Liver (tissue), 9 donors: ENCODE measurements around the gene TMEM184A. TPM values are rescaled to one million over a fixed set of nuclear protein-coding genes. Genes with fewer than 3 reads are reported as not detected.

Experiments used
- DNase-seq: peaks from one replicate; pipeline ENCODE4 v3.0.0-alpha.2; 2017; ENCODE audit warnings: low spot score
- H3K27ac ChIP-seq, 2 donors: one replicate each; pipeline ENCODE4 v1.7.0; 2013; ENCODE audit warnings: inconsistent platforms in 2 of 2, low read length in 2 of 2, control low read depth in 1 of 2, low read depth in 1 of 2, mild to moderate bottlenecking in 1 of 2
- H3K27me3 ChIP-seq, 4 donors: one replicate each; pipeline versions ENCODE4 v1.6.1 to v1.7.0; 2013; ENCODE audit warnings: low read length in 3 of 4, inconsistent platforms in 1 of 4, mild to moderate bottlenecking in 1 of 4, moderate library complexity in 1 of 4; ENCODE audit not compliant: control insufficient read depth in 4 of 4, insufficient read depth in 4 of 4
- H3K36me3 ChIP-seq, 4 donors: one replicate each; pipeline versions ENCODE4 v1.6.1 to v1.7.0; 2013; ENCODE audit warnings: low read length in 3 of 4, mild to moderate bottlenecking in 3 of 4, low read depth in 1 of 4, moderate library complexity in 1 of 4; ENCODE audit not compliant: control insufficient read depth in 4 of 4, insufficient read depth in 3 of 4
- H3K4me1 ChIP-seq, 4 donors: one replicate each; pipeline versions ENCODE4 v1.6.1 to v1.7.0; 2013; ENCODE audit warnings: low read length in 3 of 4, mild to moderate bottlenecking in 3 of 4, moderate library complexity in 1 of 4; ENCODE audit not compliant: control insufficient read depth in 4 of 4, insufficient read depth in 4 of 4
- H3K4me3 ChIP-seq, 3 donors: one replicate each; pipeline versions ENCODE4 v1.6.1 to v1.7.0; 2013; ENCODE audit warnings: low read length in 3 of 3, control low read depth in 1 of 3, low read depth in 1 of 3, mild to moderate bottlenecking in 1 of 3
- H3K9ac ChIP-seq, 2 donors: one replicate each; pipeline ENCODE4 v1.7.0; 2013; ENCODE audit warnings: low read length in 2 of 2, mild to moderate bottlenecking in 2 of 2, moderate library complexity in 2 of 2, control low read depth in 1 of 2, low read depth in 1 of 2
- H3K9me3 ChIP-seq, 4 donors: one replicate each; pipeline versions ENCODE4 v1.6.1 to v1.7.0; 2013; ENCODE audit warnings: low read length in 3 of 4; ENCODE audit not compliant: control insufficient read depth in 4 of 4
- ATF3 ChIP-seq: IDR thresholded peaks from 2 replicates; pipeline ENCODE4 v1.6.1; 2016; ENCODE audit warnings: antibody characterized with exemption
- CTCF ChIP-seq: fragments of 150-350 bp; IDR thresholded peaks from 2 replicates; pipeline ENCODE4 v1.5.1; 2017; ENCODE audit warnings: improper control_type of control experiment, low read depth, low read length; ENCODE audit not compliant: missing input control
- EGR1 ChIP-seq, 2 donors: IDR thresholded peaks; 2 replicates each; pipeline ENCODE4 v1.6.1; 2016 to 2018; ENCODE audit warnings: antibody characterized with exemption in 2 of 2, low read depth in 2 of 2
- FOXA1 ChIP-seq: IDR thresholded peaks from 2 replicates; pipeline ENCODE4 v1.6.1; 2016; ENCODE audit warnings: antibody characterized with exemption
- FOXA2 ChIP-seq: IDR thresholded peaks from 2 replicates; pipeline ENCODE4 v1.6.1; 2016; ENCODE audit warnings: antibody characterized with exemption
- GABPA ChIP-seq, 2 donors: IDR thresholded peaks in 1 of 2; conservative IDR thresholded peaks in 1 of 2; 2 replicates each; pipeline ENCODE4 v1.6.1; 2016; ENCODE audit warnings: antibody characterized with exemption in 2 of 2, mild to moderate bottlenecking in 1 of 2, moderate library complexity in 1 of 2
- HNF4A ChIP-seq, 2 donors: conservative IDR thresholded peaks; 2 replicates each; pipeline ENCODE4 v1.6.1; 2016; ENCODE audit warnings: antibody characterized with exemption in 2 of 2, mild to moderate bottlenecking in 2 of 2
- HNF4G ChIP-seq: IDR thresholded peaks from 2 replicates; pipeline ENCODE4 v1.6.1; 2016; ENCODE audit warnings: antibody characterized with exemption
- JUND ChIP-seq, 2 donors: IDR thresholded peaks; 2 replicates each; pipeline ENCODE4 v1.6.1; 2016; ENCODE audit warnings: antibody characterized with exemption in 2 of 2
- MAX ChIP-seq: IDR thresholded peaks from 2 replicates; pipeline ENCODE4 v1.6.1; 2016; ENCODE audit warnings: antibody characterized with exemption
- NR2F2 ChIP-seq: IDR thresholded peaks from 2 replicates; pipeline ENCODE4 v1.6.1; 2016; ENCODE audit warnings: antibody characterized with exemption
- RAD21 ChIP-seq, 2 donors: IDR thresholded peaks; 2 replicates each; pipeline ENCODE4 v1.6.1; 2016; ENCODE audit warnings: antibody characterized with exemption in 2 of 2, mild to moderate bottlenecking in 2 of 2
- REST ChIP-seq: IDR thresholded peaks from 2 replicates; pipeline ENCODE4 v1.6.1; 2016; ENCODE audit warnings: antibody characterized with exemption, mild to moderate bottlenecking
- RXRA ChIP-seq, 2 donors: IDR thresholded peaks; 2 replicates each; pipeline ENCODE4 v1.6.1; 2017 to 2018; ENCODE audit warnings: antibody characterized with exemption in 2 of 2, mild to moderate bottlenecking in 1 of 2
- SP1 ChIP-seq: IDR thresholded peaks from 2 replicates; pipeline ENCODE4 v1.6.1; 2018; ENCODE audit warnings: antibody characterized with exemption, mild to moderate bottlenecking
- TAF1 ChIP-seq: conservative IDR thresholded peaks from 2 replicates; pipeline ENCODE4 v1.6.1; 2016; ENCODE audit warnings: antibody characterized with exemption, mild to moderate bottlenecking
- YY1 ChIP-seq: IDR thresholded peaks from 2 replicates; pipeline ENCODE4 v1.6.1; 2016; ENCODE audit warnings: antibody characterized with exemption, mild to moderate bottlenecking
- ZBTB33 ChIP-seq: IDR thresholded peaks from 2 replicates; pipeline ENCODE4 v1.6.1; 2016; ENCODE audit warnings: antibody characterized with exemption
- WGBS: extraction: QIAGEN DNeasy Blood & Tissue Kit; methylation state at CpG from one replicate; pipeline ENCODE4 v1.1.7; 2013; 5-methylcytosine and 5-hydroxymethylcytosine counted together
- polyA plus RNA-seq, 2 donors: library from polyadenylated mRNA; stranded (reverse) in 1 of 2; unstranded in 1 of 2; fragments of 200-250 nt in 1 of 2; fragments of >200 nt in 1 of 2; fragmentation: Nextera tagmentation in 1 of 2; extraction: Ambion mirVana in 1 of 2; gene quantifications; one replicate each; pipeline versions ENCODE4 v1.2.1 to v1.2.3, GENCODE V29; 2013 to 2015
- total RNA-seq, 2 donors: library from RNA; depleted of rRNA; stranded (reverse); fragments of >200 nt; gene quantifications; one replicate each; pipeline ENCODE4 v1.2.3, GENCODE V29; 2014
- donor health status: healthy.
- donor health status: healthy.
- donor health status: healthy.
- donor health status: healthy.
- donor health status: healthy.

Gene TMEM184A
- total and polyA plus RNA-seq, 4 donors: 1.6 to 12.6 (median 11.4) TPM

GRCh38 chr7:1604383-1604782 is 48.4 kb upstream of the TMEM184A start:
- Histone ChIP-seq H3K4me3 (no peak overlapping the region), H3K4me1 (no peaks in the 10 kb centered on the region), H3K36me3 (no peaks in the 10 kb centered on the region), H3K27ac (no peak overlapping the region), H3K27me3 (peaks cover 0 to 5% (median 0%) of the 10 kb centered on the region in 4 donors), H3K9ac (no peak overlapping the region), H3K9me3 (no peaks in the 10 kb centered on the region)
- 66% methylated on average over 2 of the region's 2 CpGs for WGBS
- no peak for TF ChIP-seq ATF3
- TF ChIP-seq GABPA (IDR thresholded peaks at IDR 0.05 in 1 of 2, conservative IDR thresholded peaks at IDR 0.05 in 1 of 2): no peak
- TF ChIP-seq TAF1: no peak
- no peak for TF ChIP-seq FOXA2
- TF ChIP-seq REST: no peak
- no peak for TF ChIP-seq RXRA (IDR thresholded peaks at IDR 0.05)
- TF ChIP-seq EGR1 (IDR thresholded peaks at IDR 0.05; ENCODE audit: low read depth in 2 of 2): no peak
- TF ChIP-seq FOXA1: no peak
- no peak for TF ChIP-seq YY1
- TF ChIP-seq HNF4A (conservative IDR thresholded peaks at IDR 0.05): no peak
- TF ChIP-seq SP1: no peak
- no peak for TF ChIP-seq MAX
- TF ChIP-seq ZBTB33: no peak
- no peak for TF ChIP-seq JUND (IDR thresholded peaks at IDR 0.05)
- no peak for TF ChIP-seq CTCF
- no peak for TF ChIP-seq NR2F2
- TF ChIP-seq HNF4G: no peak
- TF ChIP-seq RAD21 (IDR thresholded peaks at IDR 0.05): no peak
- no peak for DNase-seq
